Islet of Langerhans (tissue), 1 donor: Measurements from ENCODE around the gene ABHD1.
"Not testable (repeated sequence)": the region's sequence is repeated elsewhere in the genome, so short reads cannot be mapped to it uniquely, and the experiment has no call there.

Experiments
- FAIRE-seq: peaks from one replicate; lab custom pipeline; 2011; peaks lifted over from hg19 to GRCh38; lab: Jason Lieb, UNC

The ABHD1 gene

DNA sequence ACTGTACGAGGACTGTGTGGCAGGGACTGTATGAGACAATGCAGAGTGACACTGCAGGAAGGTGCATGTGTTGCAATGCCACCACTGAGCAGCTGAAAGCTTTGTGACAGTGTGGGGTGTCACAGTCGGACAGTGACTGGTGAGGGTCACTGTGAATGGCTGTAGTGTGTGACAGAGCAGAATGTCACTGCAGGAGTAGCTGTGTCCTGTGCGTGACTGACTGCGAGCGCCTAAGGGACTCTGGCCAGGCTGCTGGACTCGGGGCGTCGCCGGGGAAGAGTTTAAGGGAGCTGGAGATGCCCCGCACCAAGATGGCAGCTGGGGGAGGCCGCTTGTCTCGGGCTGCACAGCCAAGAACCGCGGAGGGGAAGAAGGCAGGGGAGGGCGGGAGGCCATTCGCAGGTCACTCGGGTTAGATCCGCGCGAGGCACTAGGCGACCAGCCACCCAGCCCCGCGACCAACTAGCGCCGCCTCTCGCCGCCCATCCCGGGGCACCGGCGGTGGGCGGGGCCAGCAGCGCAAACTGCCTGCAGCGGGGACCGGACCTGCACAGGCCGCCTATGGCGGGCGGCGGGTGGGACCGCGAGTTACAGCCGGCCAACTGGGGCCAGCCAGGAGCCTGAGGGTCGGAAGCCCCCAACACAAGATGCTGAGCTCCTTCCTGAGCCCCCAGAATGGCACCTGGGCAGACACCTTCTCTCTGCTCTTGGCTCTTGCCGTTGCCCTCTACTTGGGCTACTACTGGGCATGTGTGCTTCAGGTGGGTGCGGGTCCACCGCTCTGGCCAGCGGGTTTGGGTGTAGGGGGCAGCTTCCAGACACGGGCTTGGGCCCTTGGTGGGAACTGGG is at the start of gene ABHD1:
TSS of gene ABHD1 (plus strand) at position 514 of the 849 bp plus-strand sequence. CDS start at position 648, 134 bp downstream.
- FAIRE-seq, result no peak

- FAIRE-seq, result no peak
Measured at GRCh38 chr2:27074738-27075565, 48.7 kb upstream of the ABHD1 start.

- not testable (repeated sequence) for FAIRE-seq
Measured at GRCh38 chr2:27075566-27075871, 48.1 kb upstream of the ABHD1 start.

DNA sequence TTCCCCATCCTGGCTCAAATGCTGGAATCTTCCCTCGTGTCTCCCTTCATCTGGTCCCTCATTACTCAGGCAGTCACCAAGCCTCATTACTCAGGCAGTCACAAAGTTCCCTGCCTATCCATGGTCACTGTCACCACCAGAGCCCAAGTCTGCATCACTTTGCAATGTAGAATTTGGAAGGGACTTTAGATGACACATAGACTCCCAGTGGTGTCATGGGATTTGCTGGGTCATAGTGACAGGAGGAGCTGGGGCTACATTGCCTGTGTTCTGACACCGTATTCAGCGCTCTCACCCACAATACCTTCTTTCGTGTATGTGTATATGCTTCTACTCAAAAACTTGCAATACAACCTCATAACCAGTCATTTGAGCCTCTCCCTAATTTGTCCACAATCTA is 47.3 kb upstream of the ABHD1 start:
- FAIRE-seq, result no peak

GRCh38 chr2:27077231-27077630 is 46.4 kb upstream of the ABHD1 start:
- FAIRE-seq, result no peak

GRCh38 chr2:27078267-27079194 is 45.1 kb upstream of the ABHD1 start, which contains the start of gene EMILIN1:
EMILIN1 (plus strand) TSS chr2:27078615; CDS start chr2:27079066, 451 bp downstream.
- FAIRE-seq, result no peak

DNA sequence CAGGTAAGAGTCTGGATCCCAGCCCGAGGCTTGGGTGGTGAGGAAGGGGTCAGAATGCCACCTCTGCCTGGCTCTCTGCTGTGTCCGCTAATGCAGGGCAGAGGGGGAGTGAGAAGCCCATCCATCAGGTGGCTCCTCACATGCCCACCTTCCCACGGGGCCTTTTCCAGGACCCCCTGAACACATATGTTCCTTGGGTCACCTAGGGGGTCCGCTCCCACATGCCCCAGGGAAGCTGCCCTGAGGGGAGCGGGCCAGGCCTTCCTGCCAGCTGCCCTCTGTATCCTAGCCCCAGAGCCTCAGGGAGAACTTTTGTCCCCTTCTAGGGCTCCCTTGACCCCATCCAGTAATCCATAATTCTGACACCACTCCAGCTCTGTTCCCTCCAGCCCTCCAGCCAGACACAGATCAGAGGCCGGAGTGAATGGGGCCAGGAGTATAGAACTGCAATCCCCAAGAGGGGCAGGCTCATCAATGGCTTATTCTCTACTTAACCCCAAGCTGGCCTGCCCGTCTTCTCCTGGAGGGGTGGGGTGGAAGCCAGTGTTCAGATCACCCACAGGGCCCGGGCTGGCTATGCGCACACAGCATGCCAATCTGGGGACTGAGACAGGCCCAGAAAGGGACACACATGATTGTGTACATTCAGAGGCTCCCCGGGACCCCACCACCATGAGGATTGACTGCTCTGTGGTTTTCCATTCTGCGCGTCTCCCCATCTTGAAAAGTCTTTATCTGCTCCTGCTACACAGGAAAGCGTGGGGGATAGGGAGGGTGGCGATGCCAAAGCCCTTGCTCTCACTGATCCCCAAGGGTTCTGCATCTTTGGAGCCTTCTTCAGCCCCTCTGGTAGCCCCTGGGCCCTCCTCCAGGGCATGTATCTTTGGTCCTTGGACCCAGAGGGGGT is 44.1 kb upstream of the ABHD1 start:
- FAIRE-seq, result no peak

DNA sequence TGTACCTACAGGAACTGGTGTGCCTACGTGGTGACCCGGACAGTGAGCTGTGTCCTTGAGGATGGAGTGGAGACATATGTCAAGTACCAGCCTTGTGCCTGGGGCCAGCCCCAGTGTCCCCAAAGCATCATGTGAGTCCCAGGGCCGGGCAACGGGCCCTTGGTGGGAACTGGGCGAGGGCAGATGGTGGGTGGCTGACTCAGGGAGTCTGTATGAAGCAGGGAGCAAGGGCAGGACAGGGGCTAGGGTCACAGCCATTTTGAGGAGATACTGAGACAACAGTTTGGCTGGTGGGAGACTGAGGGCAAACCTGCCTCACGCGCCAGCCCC is 43.5 kb upstream of the ABHD1 start:
- FAIRE-seq, result no peak

DNA sequence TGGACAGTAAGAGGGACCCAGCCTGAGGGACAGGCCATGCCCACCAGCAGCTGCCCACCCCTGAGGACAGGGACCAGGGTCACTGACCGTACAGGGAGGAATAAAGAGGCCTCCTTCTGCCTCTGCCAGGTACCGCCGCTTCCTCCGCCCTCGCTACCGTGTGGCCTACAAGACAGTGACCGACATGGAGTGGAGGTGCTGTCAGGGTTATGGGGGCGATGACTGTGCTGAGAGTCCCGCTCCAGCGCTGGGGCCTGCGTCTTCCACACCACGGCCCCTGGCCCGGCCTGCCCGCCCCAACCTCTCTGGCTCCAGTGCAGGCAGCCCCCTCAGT is 43.0 kb upstream of the ABHD1 start:
- no peak for FAIRE-seq

- no peak for FAIRE-seq
Measured at GRCh38 chr2:27081984-27082772, 41.4 kb upstream of the ABHD1 start.

GRCh38 chr2:27082773-27083409 is 40.7 kb upstream of the ABHD1 start:
- no peak for FAIRE-seq

DNA sequence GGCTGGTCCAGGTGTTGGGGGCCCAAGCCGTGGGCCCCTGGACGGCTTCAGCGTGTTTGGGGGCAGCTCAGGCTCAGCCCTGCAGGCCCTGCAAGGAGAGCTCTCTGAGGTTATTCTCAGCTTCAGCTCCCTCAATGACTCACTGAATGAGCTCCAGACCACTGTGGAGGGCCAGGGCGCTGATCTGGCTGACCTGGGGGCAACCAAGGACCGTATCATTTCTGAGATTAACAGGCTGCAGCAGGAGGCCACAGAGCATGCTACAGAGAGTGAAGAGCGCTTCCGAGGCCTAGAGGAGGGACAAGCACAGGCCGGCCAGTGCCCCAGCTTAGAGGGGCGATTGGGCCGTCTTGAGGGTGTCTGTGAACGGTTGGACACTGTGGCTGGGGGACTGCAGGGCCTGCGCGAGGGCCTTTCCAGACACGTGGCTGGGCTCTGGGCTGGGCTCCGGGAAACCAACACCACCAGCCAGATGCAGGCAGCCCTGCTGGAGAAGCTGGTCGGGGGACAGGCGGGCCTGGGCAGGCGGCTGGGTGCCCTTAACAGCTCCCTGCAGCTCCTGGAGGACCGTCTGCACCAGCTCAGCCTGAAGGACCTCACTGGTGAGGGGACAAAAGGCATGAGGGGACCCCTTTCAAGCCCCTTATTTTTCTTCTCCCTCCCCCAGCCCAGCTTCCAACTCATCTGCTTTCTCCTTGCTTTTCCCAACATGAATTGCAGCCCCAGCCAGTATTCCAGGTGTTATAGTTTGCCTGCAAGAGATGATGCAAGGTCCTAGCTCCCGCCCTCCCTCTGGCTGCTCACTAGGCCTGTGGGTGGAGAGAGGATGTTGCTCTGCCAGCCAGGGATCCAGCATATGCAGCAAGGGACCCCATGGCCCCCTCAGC is 40.0 kb upstream of the ABHD1 start:
- FAIRE-seq, result no peak

- no peak for FAIRE-seq
Measured at GRCh38 chr2:27084297-27085061, 39.1 kb upstream of the ABHD1 start.

DNA sequence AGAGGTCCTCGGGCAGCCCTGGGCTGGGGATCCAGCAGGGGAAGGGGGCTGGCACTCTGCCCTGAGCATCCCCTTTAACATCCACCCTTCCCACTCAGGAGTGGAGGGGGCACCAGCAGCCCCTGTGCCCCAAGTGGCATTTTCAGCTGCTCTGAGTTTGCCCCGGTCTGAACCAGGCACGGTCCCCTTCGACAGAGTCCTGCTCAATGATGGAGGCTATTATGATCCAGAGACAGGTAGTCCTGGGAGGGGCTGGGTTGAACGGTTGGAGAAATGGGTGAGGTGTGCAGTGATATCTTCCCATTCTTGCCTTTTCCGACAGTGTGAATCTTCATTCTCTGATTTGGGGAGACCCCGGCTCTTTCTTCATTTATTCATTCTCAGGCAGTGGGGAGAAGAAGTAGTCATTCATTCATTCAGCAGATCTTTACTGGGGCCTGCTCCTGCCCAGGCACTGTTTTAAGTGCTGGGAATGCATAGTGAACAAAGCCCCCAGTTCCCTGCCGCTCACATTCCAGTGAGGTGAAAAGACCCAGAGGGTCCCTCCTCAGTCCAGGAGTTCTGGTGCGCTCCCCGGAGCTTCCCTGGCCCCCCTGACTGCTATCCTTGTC is 38.4 kb upstream of the ABHD1 start:
- no peak for FAIRE-seq

GRCh38 chr2:27085673-27086089 is 37.9 kb upstream of the ABHD1 start:
- no peak for FAIRE-seq

GRCh38 chr2:27086090-27086723 is 37.4 kb upstream of the ABHD1 start:
- FAIRE-seq, result no peak
